ENCODE data around the gene VRK3. TPM values are rescaled to one million over a fixed set of nuclear protein-coding genes. Genes with fewer than 3 reads are reported as not detected.

Gene VRK3
- total RNA-seq, 2 experiments from 2014 or later: 65.1 to 65.4 TPM

- Mint-ChIP-seq H3K9me3 (no peaks in the 10 kb centered on the region), H3K27me3 (peaks cover 23% of the 10 kb centered on the region), H3K27ac (no peak overlapping the region), H3K4me3 (no peak overlapping the region), H3K36me3 (ENCODE audit: low read depth) (no peaks in the 10 kb centered on the region), H3K4me1 (ENCODE audit: low read depth) (no peaks in the 10 kb centered on the region)
- H3K4me1 ChIP-seq (ENCODE audit: insufficient read depth, low read length): peaks cover 6% of the 10 kb centered on the region
- H3K27ac ChIP-seq (ENCODE audit: low read depth in 1 of 2, low read length in 2 of 2): no peak overlapping the region
- intact Hi-C loops (cut with DNase I, micrococcal nuclease): no loop called here
- DNase-seq (no peak), ATAC-seq (ENCODE audit: poor library complexity) (no peak)
- ChIA-PET CTCF (no interaction called here), POLR2A (no interaction called here)
- H3K4me3 ChIP-seq (ENCODE audit: low read length): no peak overlapping the region
- no peaks in the 10 kb centered on the region for H3K36me3 ChIP-seq (ENCODE audit: insufficient read depth, low read length)
- H3K9me3 ChIP-seq (ENCODE audit: control insufficient read depth in 1 of 2, insufficient read depth in 1 of 2, low read length in 2 of 2): peaks cover 0 to 13% of the 10 kb centered on the region in 2 experiments
- TF ChIP-seq CTCF (IDR thresholded peaks at IDR 0.05): no peak
- peaks cover 0 to 4% of the 10 kb centered on the region in 2 experiments for H3K27me3 ChIP-seq (ENCODE audit: control insufficient read depth in 1 of 2, insufficient read depth in 2 of 2, low read length in 2 of 2)
These were observed 69.1 kb downstream of the VRK3 start for GRCh38 chr19:49956115-49956495.

- no peaks in the 10 kb centered on the region for H3K36me3 Mint-ChIP-seq (ENCODE audit: low read depth)
These were observed 70.2 kb downstream of the VRK3 start for GRCh38 chr19:49954933-49955332.

GRCh38 chr19:49954092-49954829, 70.9 kb downstream of the VRK3 start:
- H3K27me3 ChIP-seq (ENCODE audit: control insufficient read depth in 1 of 2, insufficient read depth in 2 of 2, low read length in 2 of 2): peaks cover 0 to 7% of the 10 kb centered on the region in 2 experiments
- intact Hi-C loops (cut with DNase I, micrococcal nuclease): no loop called here
- no peaks in the 10 kb centered on the region for H3K9me3 Mint-ChIP-seq
- no peak overlapping the region for H3K27ac Mint-ChIP-seq
- peaks cover 31% of the 10 kb centered on the region for H3K27me3 Mint-ChIP-seq
- H3K9me3 ChIP-seq (ENCODE audit: control insufficient read depth in 1 of 2, insufficient read depth in 1 of 2, low read length in 2 of 2): peaks cover 0 to 13% of the 10 kb centered on the region in 2 experiments
- H3K4me3 ChIP-seq (ENCODE audit: low read length): no peak overlapping the region
- ChIA-PET POLR2A (no interaction called here), CTCF (no interaction called here)
- no peak overlapping the region for H3K27ac ChIP-seq (ENCODE audit: low read depth in 1 of 2, low read length in 2 of 2)
- TF ChIP-seq CTCF (IDR thresholded peaks at IDR 0.05): no peak
- no peaks in the 10 kb centered on the region for H3K36me3 Mint-ChIP-seq (ENCODE audit: low read depth)
- peaks cover 6% of the 10 kb centered on the region for H3K4me1 ChIP-seq (ENCODE audit: insufficient read depth, low read length)
- ATAC-seq (ENCODE audit: poor library complexity) (no peak), DNase-seq (no peak)
- no peaks in the 10 kb centered on the region for H3K4me1 Mint-ChIP-seq (ENCODE audit: low read depth)
- no peaks in the 10 kb centered on the region for H3K36me3 ChIP-seq (ENCODE audit: insufficient read depth, low read length)
- H3K4me3 Mint-ChIP-seq: no peak overlapping the region

More at GRCh38 chr19:49954933-49955332, 70.2 kb downstream of the VRK3 start:
- DNase-seq (no peak), ATAC-seq (ENCODE audit: poor library complexity) (no peak)
- no peak overlapping the region for H3K27ac Mint-ChIP-seq
- POLR2A ChIA-PET: no interaction called here
- H3K9me3 Mint-ChIP-seq: no peaks in the 10 kb centered on the region
- peaks cover 0 to 7% of the 10 kb centered on the region in 2 experiments for H3K27me3 ChIP-seq (ENCODE audit: control insufficient read depth in 1 of 2, insufficient read depth in 2 of 2, low read length in 2 of 2)
- intact Hi-C loops (cut with DNase I, micrococcal nuclease): no loop called here
- H3K4me1 Mint-ChIP-seq (ENCODE audit: low read depth): no peaks in the 10 kb centered on the region
- H3K4me1 ChIP-seq (ENCODE audit: insufficient read depth, low read length): peaks cover 6% of the 10 kb centered on the region
- H3K27me3 Mint-ChIP-seq: peaks cover 31% of the 10 kb centered on the region
- CTCF ChIA-PET: no interaction called here
- no peak for TF ChIP-seq CTCF (IDR thresholded peaks at IDR 0.05)
- H3K9me3 ChIP-seq (ENCODE audit: control insufficient read depth in 1 of 2, insufficient read depth in 1 of 2, low read length in 2 of 2): peaks cover 0 to 13% of the 10 kb centered on the region in 2 experiments
- no peaks in the 10 kb centered on the region for H3K36me3 ChIP-seq (ENCODE audit: insufficient read depth, low read length)
- no peak overlapping the region for H3K27ac ChIP-seq (ENCODE audit: low read depth in 1 of 2, low read length in 2 of 2)
- no peak overlapping the region for H3K4me3 ChIP-seq (ENCODE audit: low read length)
- no peak overlapping the region for H3K4me3 Mint-ChIP-seq

Measured in CD4-positive, alpha-beta T cell (primary cell).